Psoas muscle (tissue), 8 donors: ENCODE data around the gene RGMA. TPM values are rescaled to one million over a fixed set of nuclear protein-coding genes. Genes with fewer than 3 reads are reported as not detected.

Source experiments
- ATAC-seq, 4 donors: fragments of 200-7000 bp; cut with Tn5 transposase; one replicate each; pipeline ENCODE4 v1.9.1; 2020; ENCODE audit warnings: moderate library complexity in 3 of 4, mild to moderate bottlenecking in 2 of 4
- DNase-seq, 2 donors: peaks; one replicate each; pipeline ENCODE4 v3.0.0-alpha.2; 2020
- H3K27ac ChIP-seq: fragments of 200-600 bp; one replicate; pipeline ENCODE4 v1.8.0; 2022
- H3K27me3 ChIP-seq, 3 donors: fragments of 200-600 bp in 1 of 3; one replicate each; pipeline versions ENCODE4 v1.6.1 to v1.8.0; 2013 to 2022; ENCODE audit warnings: low read length in 2 of 3, mild to moderate bottlenecking in 2 of 3, moderate library complexity in 1 of 3; ENCODE audit not compliant: insufficient read depth in 3 of 3
- H3K36me3 ChIP-seq, 2 donors: fragments of 200-600 bp in 1 of 2; one replicate each; pipeline versions ENCODE4 v1.6.1 to v1.8.0; 2013 to 2022; ENCODE audit warnings: low read depth in 1 of 2, mild to moderate bottlenecking in 1 of 2, moderate library complexity in 1 of 2; ENCODE audit not compliant: insufficient read depth in 1 of 2
- H3K4me1 ChIP-seq: fragments of 200-600 bp; one replicate; pipeline ENCODE4 v1.8.0; 2022
- H3K4me3 ChIP-seq: fragments of 200-600 bp; one replicate; pipeline ENCODE4 v1.8.0; 2022; ENCODE audit warnings: mild to moderate bottlenecking
- H3K9me3 ChIP-seq: fragments of 200-600 bp; one replicate; pipeline ENCODE4 v1.8.0; 2022
- CTCF ChIP-seq: fragments of 200-600 bp; IDR thresholded peaks from one replicate; pipeline ENCODE4 v1.8.0; 2022; ENCODE audit warnings: antibody characterized with exemption
- WGBS, 3 donors: extraction: QIAGEN DNeasy Blood & Tissue Kit; methylation state at CpG; one replicate each; pipeline versions ENCODE4 v1.1.6 to v1.1.7; 2013; 5-methylcytosine and 5-hydroxymethylcytosine counted together
- intact Hi-C, 2 donors: fragments of 100-400 bp; cut with DNase I; formaldehyde crosslinking; loops; one replicate each; pipeline versions ENCODE4 v1.11.0 to v1.14.2; 2022
- polyA plus RNA-seq, 3 donors: library from polyadenylated mRNA; stranded (reverse); fragments of 200-250 nt; gene quantifications; one replicate each; pipeline ENCODE4 v1.2.3, GENCODE V29; 2013
- total RNA-seq, 4 donors: library from RNA; stranded (reverse); fragmentation: NEBNext Ultra II Directional in 2 of 4; extraction: Animal tissue kit (Norgen Biotek cat#: 25700) in 2 of 4; gene quantifications; one replicate each; pipeline versions ENCODE4 v1.2.1 to v1.2.4, GENCODE V29; 2021 to 2023
- donor health status: healthy with polysubstance abuse.
- donor health status: DM: no; HTN: no; CAD: no; lungs with moderate emphysema.
- donor health status: Bipolar disorder and iron deficiency.
- donor health status: healthy.
- donor health status: DM: yes; HTN: yes; CAD: no.
- donor health status: DM: no; HTN: no; CAD: no.
- donor health status: DM: no; HTN: no; CAD: no.
- donor health status: DM: yes; HTN: yes; CAD: no.

RGMA gene
- total and polyA plus RNA-seq, 7 donors = 39.2 to 217 (median 129) TPM

GRCh38 chr15:93107646-93108045 is 18.6 kb upstream of the RGMA start:
- ATAC-seq (no peak), DNase-seq (no peak)
- Histone ChIP-seq H3K4me1 (peaks cover 15% of the 10 kb centered on the region), H3K27me3 (no peaks in the 10 kb centered on the region), H3K4me3 (no peak overlapping the region), H3K36me3 (no peaks in the 10 kb centered on the region), H3K9me3 (no peaks in the 10 kb centered on the region), H3K27ac (no peak overlapping the region)
- intact Hi-C loops = loop anchor here in 1 of 2 donors (5.0 kb wide), 1 partner anchor 35 kb away; no protein-coding TSS in a partner anchor
- WGBS, 3 donors = 90 to 93% (median 92%) methylated on average over 2 of the region's 2 CpGs
- TF ChIP-seq CTCF = no peak

GRCh38 chr15:93105485-93105884 is 16.5 kb upstream of the RGMA start:
- 79 to 88% (median 87%) methylated on average over 2 of the region's 2 CpGs for WGBS, 3 donors
- no peak for TF ChIP-seq CTCF

GRCh38 chr15:93103823-93104222 is 14.8 kb upstream of the RGMA start:
- no peak overlapping the region for H3K4me3 ChIP-seq
- H3K27me3 ChIP-seq = no peaks in the 10 kb centered on the region
- H3K4me1 ChIP-seq = peaks cover 9% of the 10 kb centered on the region
- no peaks in the 10 kb centered on the region for H3K36me3 ChIP-seq
- WGBS, 3 donors = 55 to 77% (median 75%) methylated on average over 2 of the region's 2 CpGs
- no peak for DNase-seq
- intact Hi-C loops = no loop called here
- no peaks in the 10 kb centered on the region for H3K9me3 ChIP-seq
- TF ChIP-seq CTCF = no peak
- H3K27ac ChIP-seq = no peak overlapping the region
- ATAC-seq = peak; percentile 63 to 81 (median 76)

More at GRCh38 chr15:93105485-93105884, 16.5 kb upstream of the RGMA start:
- no peak for DNase-seq
- Histone ChIP-seq H3K9me3 (no peaks in the 10 kb centered on the region), H3K36me3 (no peaks in the 10 kb centered on the region), H3K27ac (no peak overlapping the region), H3K27me3 (no peaks in the 10 kb centered on the region), H3K4me1 (peaks cover 9% of the 10 kb centered on the region), H3K4me3 (no peak overlapping the region)
- intact Hi-C loops = loop anchor here in 1 of 2 donors (5.0 kb wide), 1 partner anchor 37 kb away; no protein-coding TSS in a partner anchor
- ATAC-seq = no peak

- peak in 3 of 4 donors; percentile 54 to 75 (median 70) for ATAC-seq
- WGBS, 3 donors = 74 to 88% (median 76%) methylated on average over 7 of the region's 7 CpGs
Observed at GRCh38 chr15:93102211-93102610, 13.2 kb upstream of the RGMA start.

More at GRCh38 chr15:93102211-93102610, 13.2 kb upstream of the RGMA start:
- Histone ChIP-seq H3K36me3 (no peaks in the 10 kb centered on the region), H3K4me3 (no peak overlapping the region), H3K9me3 (no peaks in the 10 kb centered on the region), H3K4me1 (peaks cover 9% of the 10 kb centered on the region), H3K27ac (no peak overlapping the region), H3K27me3 (no peaks in the 10 kb centered on the region)
- no peak for DNase-seq
- TF ChIP-seq CTCF = no peak
- intact Hi-C loops = no loop called here
